Inflammatory macrophage treated with lipopolysaccharide for 4 hours (primary cell): ENCODE measurements around the gene LPAR6.

Experiments used
- DNase-seq: peaks from one replicate; pipeline ENCODE4 v3.0.0-alpha.2; 2020

The LPAR6 gene

GRCh38 chr13:48414501-48414900 is 1.6 kb upstream of the LPAR6 start:
- DNase-seq: no peak

GRCh38 chr13:48411841-48412531 is 927 bp downstream of the LPAR6 start:
- peak; percentile 29 for DNase-seq

- no peak for DNase-seq
Observed at GRCh38 chr13:48411147-48411794, 1.6 kb downstream of the LPAR6 start.

- DNase-seq: no peak
Observed at GRCh38 chr13:48410199-48410598, 2.7 kb downstream of the LPAR6 start.

- peak; percentile 68 for DNase-seq
Observed at GRCh38 chr13:48405875-48406274, 7.0 kb downstream of the LPAR6 start.

GRCh38 chr13:48404952-48405351 is 8.0 kb downstream of the LPAR6 start:
- DNase-seq: no peak

GRCh38 chr13:48403913-48404312 is 9.0 kb downstream of the LPAR6 start:
- peak; percentile 28 for DNase-seq

- peak; percentile 90 for DNase-seq
Observed at GRCh38 chr13:48403151-48403631, 9.7 kb downstream of the LPAR6 start.

- no peak for DNase-seq
Observed at GRCh38 chr13:48402325-48402932, 10.5 kb downstream of the LPAR6 start.

GRCh38 chr13:48401480-48401879 is 11.4 kb downstream of the LPAR6 start:
- DNase-seq: no peak

GRCh38 chr13:48400850-48401291 is 12.0 kb downstream of the LPAR6 start:
- peak; percentile 45 for DNase-seq

GRCh38 chr13:48400090-48400694 is 12.7 kb downstream of the LPAR6 start:
- no peak for DNase-seq

GRCh38 chr13:48398450-48399095 is 14.3 kb downstream of the LPAR6 start:
- DNase-seq: no peak

- no peak for DNase-seq
Observed at GRCh38 chr13:48397744-48398143, 15.2 kb downstream of the LPAR6 start.

GRCh38 chr13:48393698-48394085 is 19.2 kb downstream of the LPAR6 start:
- peak; percentile 48 for DNase-seq

GRCh38 chr13:48393030-48393697 is 19.7 kb downstream of the LPAR6 start:
- no peak for DNase-seq

GRCh38 chr13:48391257-48391656 is 21.7 kb downstream of the LPAR6 start:
- no peak for DNase-seq

GRCh38 chr13:48386816-48387215 is 26.1 kb downstream of the LPAR6 start:
- DNase-seq: no peak

GRCh38 chr13:48383384-48383783 is 29.5 kb downstream of the LPAR6 start:
- no peak for DNase-seq

GRCh38 chr13:48380581-48380980 is 32.3 kb downstream of the LPAR6 start:
- DNase-seq: peak; percentile 63

GRCh38 chr13:48377857-48378256 is 35.1 kb downstream of the LPAR6 start:
- no peak for DNase-seq

GRCh38 chr13:48370815-48371214 is 42.1 kb downstream of the LPAR6 start:
- DNase-seq: no peak
